ENCODE data around the gene VSTM2L. TPM values are rescaled to one million over a fixed set of nuclear protein-coding genes. Genes with fewer than 3 reads are reported as not detected.

VSTM2L gene
- total and polyA plus RNA-seq, 2 of the 4 experiments (the other 2 are of a cell fraction) = 0.18 to 0.19 TPM

- dilution Hi-C loops (cut with HindIII; ENCODE audit: low sequenced_read_pairs, unreplicated experiment) = no loop called here
- no TSS peak for BruUV-seq (replicated peaks)
- Histone ChIP-seq H3K18ac (ENCODE audit: low read depth, low read length) (no peak overlapping the region), H3K4me3 (ENCODE audit: insufficient read depth, low read depth, low read length) (no peak overlapping the region), H3K4ac (ENCODE audit: low read depth, low read length) (no peak overlapping the region), H2AK9ac (replicated peaks; ENCODE audit: low read depth, low read length, poor library complexity) (no peak overlapping the region), H3K56ac (ENCODE audit: extremely low read depth, insufficient read depth, low read length) (no peak overlapping the region), H2BK120ac (ENCODE audit: low read depth, low read length) (no peak overlapping the region), H3K79me1 (ENCODE audit: low read depth in 1 of 2, low read length in 2 of 2) (no peaks in the 10 kb centered on the region), H3K36me3 (ENCODE audit: control insufficient read depth, insufficient read depth, low read length) (no peaks in the 10 kb centered on the region), H4K91ac (ENCODE audit: insufficient read depth, low read depth, low read length) (no peak overlapping the region), H4K8ac (ENCODE audit: low read depth in 2 of 2, low read length in 2 of 2) (no peak overlapping the region), H4K20me1 (ENCODE audit: insufficient read depth, low read length) (no peaks in the 10 kb centered on the region), H2BK15ac (ENCODE audit: low read depth, low read length) (no peak overlapping the region), H2AFZ (replicated peaks; ENCODE audit: low read length, poor library complexity) (no peak overlapping the region), H3K14ac (replicated peaks; ENCODE audit: low read depth, low read length) (no peak overlapping the region), H2AK5ac (ENCODE audit: low read depth, low read length) (no peak overlapping the region), H3K4me1 (ENCODE audit: control insufficient read depth, insufficient read depth, low read length) (no peaks in the 10 kb centered on the region), H3K9me3 (ENCODE audit: control insufficient read depth, insufficient read depth, low read length) (peaks cover 10% of the 10 kb centered on the region), H3K27me3 (ENCODE audit: control insufficient read depth, insufficient read depth, low read length) (peaks cover 11% of the 10 kb centered on the region), H3K9ac (ENCODE audit: low read depth, low read length) (no peak overlapping the region), H3K9me1 (ENCODE audit: insufficient read depth, low read length) (no peaks in the 10 kb centered on the region), H2BK20ac (ENCODE audit: low read depth, low read length) (no peak overlapping the region), H2BK5ac (ENCODE audit: low read depth, low read length, poor library complexity, severe bottlenecking) (no peak overlapping the region), H3K27ac (ENCODE audit: insufficient read depth, low read length) (no peak overlapping the region), H3K23ac (ENCODE audit: low read depth, low read length) (no peak overlapping the region), H4K5ac (ENCODE audit: low read depth, low read length) (no peak overlapping the region), H3K4me2 (ENCODE audit: low read depth, low read length) (no peak overlapping the region)
- no peak for TF ChIP-seq CEBPB (IDR thresholded peaks at IDR 0.05; ENCODE audit: low read depth, low read length)
- no peak for TF ChIP-seq NFE2L2 (IDR thresholded peaks at IDR 0.05; ENCODE audit: low read depth, low read length)
- no peak for TF ChIP-seq FOS (IDR thresholded peaks at IDR 0.05; ENCODE audit: low read depth, low read length)
- no peak for TF ChIP-seq RCOR1 (IDR thresholded peaks at IDR 0.05; ENCODE audit: insufficient replicate concordance, low read length)
- no peak for TF ChIP-seq BHLHE40 (IDR thresholded peaks at IDR 0.05; ENCODE audit: low read depth, low read length)
- no peak for TF ChIP-seq RFX5 (IDR thresholded peaks at IDR 0.05; ENCODE audit: low read depth, low read length)
- no peak for TF ChIP-seq CTCF (conservative IDR thresholded peaks at IDR 0.05; ENCODE audit: low read depth, low read length)
- TF ChIP-seq POLR2A (IDR thresholded peaks at IDR 0.05; ENCODE audit: low read depth, low read length) = no peak
- no peak for TF ChIP-seq SMC3 (IDR thresholded peaks at IDR 0.05; ENCODE audit: low read depth, low read length)
- no peak for TF ChIP-seq MXI1 (IDR thresholded peaks at IDR 0.05; ENCODE audit: borderline replicate concordance, low read depth, low read length)
- TF ChIP-seq MAFK (IDR thresholded peaks at IDR 0.05; ENCODE audit: low read depth, low read length) = no peak
- TF ChIP-seq, protein P1, sequence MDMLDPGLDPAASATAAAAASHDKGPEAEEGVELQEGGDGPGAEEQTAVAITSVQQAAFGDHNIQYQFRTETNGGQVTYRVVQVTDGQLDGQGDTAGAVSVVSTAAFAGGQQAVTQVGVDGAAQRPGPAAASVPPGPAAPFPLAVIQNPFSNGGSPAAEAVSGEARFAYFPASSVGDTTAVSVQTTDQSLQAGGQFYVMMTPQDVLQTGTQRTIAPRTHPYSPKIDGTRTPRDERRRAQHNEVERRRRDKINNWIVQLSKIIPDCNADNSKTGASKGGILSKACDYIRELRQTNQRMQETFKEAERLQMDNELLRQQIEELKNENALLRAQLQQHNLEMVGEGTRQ (IDR thresholded peaks at IDR 0.05; ENCODE audit: low read depth, low read length) = no peak
- no peak for TF ChIP-seq MAZ (IDR thresholded peaks at IDR 0.05; ENCODE audit: borderline replicate concordance, low read depth, low read length)
- TF ChIP-seq ELK1 (IDR thresholded peaks at IDR 0.05; ENCODE audit: borderline replicate concordance, low read depth, low read length) = no peak
- TF ChIP-seq CHD1 (IDR thresholded peaks at IDR 0.05; ENCODE audit: low read depth, low read length) = no peak
- no peak for TF ChIP-seq RAD21 (IDR thresholded peaks at IDR 0.05; ENCODE audit: low read length)
- DNase-seq = no peak
- ChIA-PET POLR2A (ENCODE audit: unreplicated experiment) (no interaction called here), CTCF (no interaction called here)
- WGBS, 2 experiments (ENCODE audit: extremely low coverage in 2 of 2, insufficient read length in 1 of 2) = 69% methylated on average over 4 of the region's 11 CpGs; no CpG with 5 or more reads in 1 of the 2 experiments
- in situ Hi-C loops (cut with MboI; ENCODE audit: low sequenced_read_pairs) = no loop called here
- ATAC-seq (ENCODE audit: low read depth) = no peak
- intact Hi-C loops (cut with micrococcal nuclease) = no loop called here
Measured at GRCh38 chr20:37948956-37949355, 46.0 kb downstream of the VSTM2L start.
